PC-3 (cell line): ENCODE results near the gene ACER3. TPM values are rescaled to one million over a fixed set of nuclear protein-coding genes. Genes with fewer than 3 reads are reported as not detected.

ENCODE experiments used
- ATAC-seq: fragments of 200-7000 bp; cut with Tn5 transposase; 2 replicates; pipeline ENCODE4 v1.9.1; 2020; ENCODE audit warnings: mild to moderate bottlenecking, moderate library complexity
- BruUV-seq: library from RNA; stranded (reverse); fragments of 400-500 nt; replicated peaks from 2 replicates; lab custom pipeline; 2021; lab: Mats Ljungman, UMichigan
- CTCF ChIA-PET: fragments of 300-600 bp; sonication (Branson Sonifier 250); formaldehyde crosslinking; loops from one replicate; lab custom pipeline; 2022; ENCODE audit warnings: antibody characterized with exemption; lab: Charles Lee
- POLR2A ChIA-PET: fragments of 300-600 bp; sonication (Branson Sonifier 250); formaldehyde crosslinking; loops from one replicate; lab custom pipeline; 2022; ENCODE audit warnings: antibody characterized with exemption; ENCODE audit not compliant: unreplicated experiment; lab: Charles Lee
- DNase-seq: peaks from one replicate; pipeline ENCODE4 v3.0.0-alpha.2; 2015
- H2AFZ ChIP-seq: fragments of 300-600 bp; sonication (generic); 2 replicates; pipeline ENCODE4 v1.6.0; 2016; ENCODE audit warnings: antibody characterized with exemption, low read length
- H3F3A ChIP-seq: fragments of 300-600 bp; sonication (generic); one replicate; pipeline ENCODE4 v1.6.0; 2017; ENCODE audit warnings: antibody characterized with exemption, low read length, control low read depth, mild to moderate bottlenecking; ENCODE audit not compliant: unreplicated experiment
- H3K27ac ChIP-seq: fragments of 300-600 bp; sonication (generic); 2 replicates; pipeline ENCODE4 v1.5.1; 2016; ENCODE audit warnings: mild to moderate bottlenecking, low read length
- H3K27me3 ChIP-seq: fragments of 300-600 bp; sonication (generic); 2 replicates; pipeline ENCODE4 v1.6.1; 2016; ENCODE audit warnings: low read length, mixed read lengths
- H3K36me3 ChIP-seq: fragments of 300-600 bp; sonication (generic); 2 replicates; pipeline ENCODE4 v1.6.1; 2016; ENCODE audit warnings: low read depth, mixed run types, low read length, mixed read lengths
- H3K4me1 ChIP-seq: fragments of 300-600 bp; sonication (generic); 2 replicates; pipeline ENCODE4 v1.5.1; 2016; ENCODE audit warnings: low read length; ENCODE audit not compliant: insufficient read depth
- H3K4me2 ChIP-seq: fragments of 300-600 bp; sonication (generic); 2 replicates; pipeline ENCODE4 v1.6.0; 2016; ENCODE audit warnings: low read length
- H3K4me3 ChIP-seq: fragments of 300-600 bp; sonication (generic); 2 replicates; pipeline ENCODE4 v1.5.1; 2016; ENCODE audit warnings: mild to moderate bottlenecking, low read length, mixed read lengths
- H3K79me2 ChIP-seq: fragments of 300-600 bp; sonication (generic); 2 replicates; pipeline ENCODE4 v1.6.1; 2017; ENCODE audit warnings: low read length, mixed read lengths
- H3K9ac ChIP-seq: fragments of 300-600 bp; sonication (generic); 2 replicates; pipeline ENCODE4 v1.6.0; 2016; ENCODE audit warnings: mild to moderate bottlenecking, low read length
- H3K9me2 ChIP-seq: fragments of 300-600 bp; sonication (generic); replicated peaks from 2 replicates; pipeline ENCODE4 v1.6.1; 2016; ENCODE audit warnings: mixed run types, low read length, mixed read lengths
- H3K9me3 ChIP-seq: fragments of 300-600 bp; sonication (generic); 2 replicates; pipeline ENCODE4 v1.6.1; 2016; ENCODE audit warnings: low read length, mixed read lengths
- H4K20me1 ChIP-seq: fragments of 300-600 bp; sonication (generic); 2 replicates; pipeline ENCODE4 v1.6.1; 2016; ENCODE audit warnings: low read length, mixed read lengths
- EZH2 ChIP-seq: fragments of 300-600 bp; sonication (generic); IDR thresholded peaks from one replicate; pipeline ENCODE4 v1.6.1; 2017; ENCODE audit warnings: antibody characterized with exemption, mild to moderate bottlenecking, low read length; ENCODE audit not compliant: unreplicated experiment
- EZH2phosphoT487 ChIP-seq: fragments of 300-600 bp; sonication (generic); IDR thresholded peaks from 2 replicates; pipeline ENCODE4 v1.6.1; 2018; ENCODE audit warnings: mild to moderate bottlenecking, antibody characterized with exemption, low read length, borderline replicate concordance
- intact Hi-C: fragments of 100-400 bp; cut with micrococcal nuclease; formaldehyde crosslinking; loops from 2 replicates; pipeline ENCODE4 v1.9.0; 2023
- total RNA-seq: library from RNA; depleted of rRNA; stranded (reverse); fragments of >200 nt; gene quantifications from 2 replicates; pipeline ENCODE4 v1.2.3, GENCODE V29; 2014
- TF ChIP-seq, protein P1 (sequence below): fragments of 300-600 bp; sonication (generic); conservative IDR thresholded peaks from 2 replicates; pipeline ENCODE4 v1.5.1; 2017; ENCODE audit warnings: antibody characterized with exemption, low read depth, mild to moderate bottlenecking, low read length

The ACER3 gene
- total RNA-seq, 1 experiment from 2014 or later: 17.3 TPM

DNA sequence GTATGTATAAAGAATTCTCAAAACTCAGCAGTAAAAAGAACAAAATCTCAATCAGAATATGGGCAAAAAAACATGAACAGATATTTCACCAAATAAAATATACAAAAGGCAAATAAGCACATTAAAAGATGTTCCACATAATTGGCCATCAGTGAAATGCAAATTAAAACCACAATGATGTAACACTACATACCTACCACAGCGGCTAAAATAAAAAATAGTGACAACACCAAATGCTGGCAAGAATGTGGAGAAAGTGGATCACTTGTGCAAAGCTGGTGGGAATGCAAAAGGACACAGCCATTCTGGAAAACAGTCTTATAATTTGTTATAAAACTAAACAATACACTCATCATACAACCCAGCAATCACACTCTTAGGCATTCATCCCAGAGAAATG, 38.3 kb upstream of the ACER3 start:
- Histone ChIP-seq H3K9me3 (no peaks in the 10 kb centered on the region), H3K4me2 (0 out of 2 replicates have a peak overlapping the region, but pooled peaks have one; percentile 3), H3K9me2 (no peaks in the 10 kb centered on the region), H3K4me3 (no peak overlapping the region), H3K27me3 (no peaks in the 10 kb centered on the region), H3K9ac (no peak overlapping the region), H4K20me1 (no peaks in the 10 kb centered on the region), H3F3A (peaks cover 7% of the 10 kb centered on the region), H2AFZ (no peak overlapping the region), H3K79me2 (no peaks in the 10 kb centered on the region), H3K36me3 (no peaks in the 10 kb centered on the region), H3K27ac (peak overlapping the region; percentile 4; the same call in 1 of the 2 replicates), H3K4me1 (peaks cover 37% of the 10 kb centered on the region)
- CTCF ChIA-PET: interaction anchor here (1.0 kb wide), 1 partner anchor 13 kb away, joined by 3 read pairs; no protein-coding TSS in a partner anchor
- POLR2A ChIA-PET: no interaction called here
- no TSS peak for BruUV-seq
- TF ChIP-seq, protein P1, sequence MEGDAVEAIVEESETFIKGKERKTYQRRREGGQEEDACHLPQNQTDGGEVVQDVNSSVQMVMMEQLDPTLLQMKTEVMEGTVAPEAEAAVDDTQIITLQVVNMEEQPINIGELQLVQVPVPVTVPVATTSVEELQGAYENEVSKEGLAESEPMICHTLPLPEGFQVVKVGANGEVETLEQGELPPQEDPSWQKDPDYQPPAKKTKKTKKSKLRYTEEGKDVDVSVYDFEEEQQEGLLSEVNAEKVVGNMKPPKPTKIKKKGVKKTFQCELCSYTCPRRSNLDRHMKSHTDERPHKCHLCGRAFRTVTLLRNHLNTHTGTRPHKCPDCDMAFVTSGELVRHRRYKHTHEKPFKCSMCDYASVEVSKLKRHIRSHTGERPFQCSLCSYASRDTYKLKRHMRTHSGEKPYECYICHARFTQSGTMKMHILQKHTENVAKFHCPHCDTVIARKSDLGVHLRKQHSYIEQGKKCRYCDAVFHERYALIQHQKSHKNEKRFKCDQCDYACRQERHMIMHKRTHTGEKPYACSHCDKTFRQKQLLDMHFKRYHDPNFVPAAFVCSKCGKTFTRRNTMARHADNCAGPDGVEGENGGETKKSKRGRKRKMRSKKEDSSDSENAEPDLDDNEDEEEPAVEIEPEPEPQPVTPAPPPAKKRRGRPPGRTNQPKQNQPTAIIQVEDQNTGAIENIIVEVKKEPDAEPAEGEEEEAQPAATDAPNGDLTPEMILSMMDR: no peak
- no peak for TF ChIP-seq EZH2
- no peak for TF ChIP-seq EZH2phosphoT487
- ATAC-seq: no peak
- intact Hi-C loops: no loop called here
- no peak for DNase-seq

DNA sequence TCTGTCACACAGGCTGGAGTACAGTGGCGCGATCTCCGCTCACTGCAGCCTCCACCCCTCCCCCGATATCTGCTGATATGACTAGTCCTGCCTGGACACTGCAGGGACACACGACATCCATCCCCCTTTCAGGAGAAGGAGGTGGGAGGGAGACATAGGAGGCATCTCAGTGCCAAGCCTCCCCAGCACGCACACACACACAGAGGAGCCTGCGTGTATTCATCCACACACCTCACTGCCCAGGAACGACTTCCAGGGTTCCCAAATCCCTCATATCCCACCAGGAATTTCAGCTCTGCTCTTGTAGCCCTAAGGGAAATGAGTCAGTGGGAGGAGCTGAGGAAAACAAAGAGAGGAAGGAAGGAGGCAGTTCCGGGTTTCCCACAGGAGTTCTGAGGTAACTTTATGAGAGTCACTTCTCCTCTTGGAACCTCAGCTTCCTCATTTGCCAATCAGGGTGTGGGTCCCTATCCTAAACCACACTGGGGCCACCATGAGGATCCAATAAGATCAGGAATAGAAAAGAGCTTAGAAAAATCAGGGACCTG, 37.2 kb upstream of the ACER3 start:
- no TSS peak for BruUV-seq
- H3K36me3 ChIP-seq: no peaks in the 10 kb centered on the region
- H3K4me1 ChIP-seq: peaks cover 37% of the 10 kb centered on the region
- peak overlapping the region; percentile 30; the same call in 1 of the 2 replicates for H2AFZ ChIP-seq
- ChIA-PET POLR2A (interaction anchor here (0.6 kb wide), 1 partner anchor 13 kb away, joined by 4 read pairs; no protein-coding TSS in a partner anchor), CTCF (interaction anchor here (0.7 to 2.1 kb wide), 2 partner anchors 13 to 96 kb away, joined by 3 to 22 read pairs; no protein-coding TSS in a partner anchor)
- no peaks in the 10 kb centered on the region for H3K9me3 ChIP-seq
- TF ChIP-seq, protein P1: no peak
- TF ChIP-seq EZH2phosphoT487 (no peak), EZH2 (no peak)
- H3K9me2 ChIP-seq: no peaks in the 10 kb centered on the region
- peaks cover 7% of the 10 kb centered on the region for H3F3A ChIP-seq
- peak overlapping the region; percentile 63 for H3K4me2 ChIP-seq
- H3K79me2 ChIP-seq: no peaks in the 10 kb centered on the region
- peak overlapping the region; percentile 38 for H3K4me3 ChIP-seq
- H3K27ac ChIP-seq: peak overlapping the region; percentile 96
- no peaks in the 10 kb centered on the region for H3K27me3 ChIP-seq
- DNase-seq (peak; percentile 99), ATAC-seq (peak; percentile 75)
- intact Hi-C loops: no loop called here
- no peaks in the 10 kb centered on the region for H4K20me1 ChIP-seq
- peak overlapping the region; percentile 83 for H3K9ac ChIP-seq
